OCI-LY7 (cell line): ENCODE measurements around the gene PARD3.

ENCODE experiments used
- CTCF ChIP-seq: fragments of 200-600 bp; sonication (generic); conservative IDR thresholded peaks from 2 replicates; pipeline ENCODE4 v1.5.1; 2014; ENCODE audit warnings: mild to moderate bottlenecking, antibody characterized with exemption, low read length, moderate library complexity, mixed read lengths
- EZH2phosphoT487 ChIP-seq: fragments of 200-600 bp; sonication (generic); IDR thresholded peaks from 2 replicates; pipeline ENCODE4 v1.6.1; 2018; ENCODE audit warnings: low read depth, borderline replicate concordance, mild to moderate bottlenecking, mixed run types, antibody characterized with exemption, low read length, moderate library complexity, mixed read lengths

DNA sequence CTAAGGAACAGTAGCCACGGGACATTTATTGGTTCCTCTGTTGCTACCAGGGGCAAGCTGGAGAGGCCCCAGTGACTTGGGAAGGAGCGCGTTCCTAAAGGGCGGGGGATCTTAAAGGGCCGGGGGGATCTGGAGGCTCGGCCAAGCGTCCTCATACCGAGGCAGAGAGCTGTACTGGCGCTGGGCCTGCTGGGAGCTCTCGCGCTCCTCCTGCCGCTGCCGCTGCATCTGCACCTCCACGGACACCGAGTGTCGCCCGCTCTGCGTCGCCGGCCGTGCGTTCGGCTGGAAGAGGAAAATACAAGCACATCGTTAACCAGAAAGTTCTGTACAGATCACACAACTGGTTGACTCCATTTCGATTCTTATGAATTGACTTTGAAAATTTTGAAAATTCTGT, 695.6 kb downstream of the PARD3 start:
- TF ChIP-seq CTCF, result no peak
- no peak for TF ChIP-seq EZH2phosphoT487
